ENCODE measurements around the gene NDN. TPM values are rescaled to one million over a fixed set of nuclear protein-coding genes. Genes with fewer than 3 reads are reported as not detected.
A peak's percentile ranks its signal among the peaks of the same experiment; 100 is the strongest.

The NDN gene
- total and polyA plus RNA-seq, 7 donors, result 5.5 to 96.2 (median 56.7) TPM

DNA sequence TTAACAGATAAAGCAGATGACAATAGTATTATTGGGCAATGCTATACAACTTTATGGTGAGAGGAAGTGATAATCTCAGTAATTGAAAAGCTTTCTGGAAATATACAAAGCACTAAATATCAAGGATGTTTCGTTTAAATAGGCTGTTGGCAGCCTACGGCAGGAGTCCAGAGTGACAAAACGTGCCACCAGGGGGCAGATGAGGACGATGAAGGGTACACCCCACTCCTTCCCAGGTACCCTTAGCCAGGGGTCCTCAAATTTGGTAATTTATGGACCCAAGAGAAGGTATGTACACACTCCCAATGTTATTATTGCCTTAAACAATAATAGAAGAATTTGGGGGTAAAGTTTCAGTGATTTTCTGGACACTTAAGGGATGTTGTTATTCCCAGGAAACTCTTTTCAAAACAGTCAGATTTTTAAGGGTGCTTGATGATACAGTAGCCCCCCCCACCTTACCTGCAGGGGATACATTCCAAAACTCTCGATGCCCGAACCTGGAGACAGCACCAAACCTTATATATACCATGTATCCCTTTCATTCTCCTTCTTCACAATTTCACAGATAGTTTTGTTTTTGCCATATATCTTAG is 38.1 kb downstream of the NDN start:
- peaks cover 3 to 30% (median 21%) of the 10 kb centered on the region in 3 donors for H3K27me3 ChIP-seq
- no peak overlapping the region for H3K27ac ChIP-seq
- no peak overlapping the region for H3K4me3 ChIP-seq
- TF ChIP-seq, protein P1, sequence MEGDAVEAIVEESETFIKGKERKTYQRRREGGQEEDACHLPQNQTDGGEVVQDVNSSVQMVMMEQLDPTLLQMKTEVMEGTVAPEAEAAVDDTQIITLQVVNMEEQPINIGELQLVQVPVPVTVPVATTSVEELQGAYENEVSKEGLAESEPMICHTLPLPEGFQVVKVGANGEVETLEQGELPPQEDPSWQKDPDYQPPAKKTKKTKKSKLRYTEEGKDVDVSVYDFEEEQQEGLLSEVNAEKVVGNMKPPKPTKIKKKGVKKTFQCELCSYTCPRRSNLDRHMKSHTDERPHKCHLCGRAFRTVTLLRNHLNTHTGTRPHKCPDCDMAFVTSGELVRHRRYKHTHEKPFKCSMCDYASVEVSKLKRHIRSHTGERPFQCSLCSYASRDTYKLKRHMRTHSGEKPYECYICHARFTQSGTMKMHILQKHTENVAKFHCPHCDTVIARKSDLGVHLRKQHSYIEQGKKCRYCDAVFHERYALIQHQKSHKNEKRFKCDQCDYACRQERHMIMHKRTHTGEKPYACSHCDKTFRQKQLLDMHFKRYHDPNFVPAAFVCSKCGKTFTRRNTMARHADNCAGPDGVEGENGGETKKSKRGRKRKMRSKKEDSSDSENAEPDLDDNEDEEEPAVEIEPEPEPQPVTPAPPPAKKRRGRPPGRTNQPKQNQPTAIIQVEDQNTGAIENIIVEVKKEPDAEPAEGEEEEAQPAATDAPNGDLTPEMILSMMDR (IDR thresholded peaks at IDR 0.05), result peak in 2 of 4 experiments; percentile 12 to 40
- TF ChIP-seq POLR2A (IDR thresholded peaks at IDR 0.05) (no peak), POLR2AphosphoS5 (IDR thresholded peaks at IDR 0.05) (no peak)
- WGBS, 2 donors, result 16 to 33% methylated on average over 6 of the region's 6 CpGs
- no peaks in the 10 kb centered on the region for H3K36me3 ChIP-seq
- intact Hi-C loops (cut with DNase I), result no loop called here
- no peaks in the 10 kb centered on the region for H3K9me3 ChIP-seq
- no peak for DNase-seq
- peaks cover 0 to 10% (median 0%) of the 10 kb centered on the region in 4 donors for H3K4me1 ChIP-seq

GRCh38 chr15:23647421-23648370 is 39.4 kb downstream of the NDN start, which contains the start of gene MAGEL2:
Gene MAGEL2, minus strand, starts transcription at chr15:23647867. Its CDS starts 125 bp downstream, at chr15:23647742.
- no peak for TF ChIP-seq EP300 (IDR thresholded peaks at IDR 0.05)
- TF ChIP-seq, protein P1 (IDR thresholded peaks at IDR 0.05), result no peak
- no peak for TF ChIP-seq POLR2AphosphoS5 (IDR thresholded peaks at IDR 0.05)
- TF ChIP-seq POLR2A (IDR thresholded peaks at IDR 0.05), result no peak
- H3K9me3 ChIP-seq, result no peaks in the 10 kb centered on the region
- H3K27me3 ChIP-seq, result peaks cover 3 to 30% (median 21%) of the 10 kb centered on the region in 3 donors
- H3K4me3 ChIP-seq, result peak within 1 kb of the TSS; percentile 10 to 41 (median 30)
- H3K4me1 ChIP-seq, result peaks cover 0 to 10% (median 0%) of the 10 kb centered on the region in 4 donors
- intact Hi-C loops (cut with DNase I), result no loop called here
- no peaks in the 10 kb centered on the region for H3K36me3 ChIP-seq
- H3K27ac ChIP-seq, result no peak within 1 kb of the TSS
- 50% methylated on average over 37 of the region's 37 CpGs for WGBS, 2 donors
- no peak for DNase-seq

- peak overlapping the region in 3 of 4 donors; percentile 22 to 41 (median 37) for H3K4me3 ChIP-seq
- TF ChIP-seq POLR2A (IDR thresholded peaks at IDR 0.05), result no peak
- TF ChIP-seq POLR2AphosphoS5 (IDR thresholded peaks at IDR 0.05), result no peak
- TF ChIP-seq EP300 (IDR thresholded peaks at IDR 0.05), result no peak
- TF ChIP-seq, protein P1 (IDR thresholded peaks at IDR 0.05), result no peak
- no peaks in the 10 kb centered on the region for H3K36me3 ChIP-seq
- H3K9me3 ChIP-seq, result no peaks in the 10 kb centered on the region
- peaks cover 0 to 10% (median 0%) of the 10 kb centered on the region in 4 donors for H3K4me1 ChIP-seq
- no peak for DNase-seq
- peaks cover 3 to 30% (median 21%) of the 10 kb centered on the region in 3 donors for H3K27me3 ChIP-seq
- intact Hi-C loops (cut with DNase I), result no loop called here
- WGBS, 2 donors, result 81 to 92% methylated on average over 17 of the region's 17 CpGs
- no peak overlapping the region for H3K27ac ChIP-seq
Measured at GRCh38 chr15:23647001-23647295, 40.2 kb downstream of the NDN start.

GRCh38 chr15:23646165-23647000 is 40.7 kb downstream of the NDN start:
- Histone ChIP-seq H3K27me3 (peaks cover 3 to 30% (median 21%) of the 10 kb centered on the region in 3 donors), H3K9me3 (no peaks in the 10 kb centered on the region), H3K4me3 (no peak overlapping the region), H3K36me3 (no peaks in the 10 kb centered on the region), H3K4me1 (peaks cover 0 to 10% (median 0%) of the 10 kb centered on the region in 4 donors), H3K27ac (no peak overlapping the region)
- TF ChIP-seq POLR2A (IDR thresholded peaks at IDR 0.05) (no peak), POLR2AphosphoS5 (IDR thresholded peaks at IDR 0.05) (no peak), EP300 (IDR thresholded peaks at IDR 0.05) (no peak)
- TF ChIP-seq, protein P1 (IDR thresholded peaks at IDR 0.05), result no peak
- intact Hi-C loops (cut with DNase I), result no loop called here
- no peak for DNase-seq
- 91 to 96% methylated on average over 51 of the region's 51 CpGs for WGBS, 2 donors
